H1 (cell line): ENCODE results near the gene NPY5R. TPM values are rescaled to one million over a fixed set of nuclear protein-coding genes. Genes with fewer than 3 reads are reported as not detected.

Experiments used
- CREB1 ChIP-seq: IDR thresholded peaks from 2 replicates; pipeline ENCODE4 v1.6.1; 2012; ENCODE audit warnings: inconsistent platforms
- PHF8 ChIP-seq: fragments of 200-600 bp; sonication (generic); conservative IDR thresholded peaks from 2 replicates; pipeline ENCODE4 v1.7.1; 2012; ENCODE audit warnings: low read depth, mild to moderate bottlenecking, inconsistent platforms, low read length, moderate library complexity
- SUZ12 ChIP-seq: fragments of 200-600 bp; sonication (generic); IDR thresholded peaks from 2 replicates; pipeline ENCODE4 v1.6.1; 2012; ENCODE audit warnings: mild to moderate bottlenecking, inconsistent platforms, low read length, moderate library complexity, mixed read lengths
- TBP ChIP-seq: IDR thresholded peaks from 2 replicates; pipeline ENCODE4 v1.6.1; 2011; ENCODE audit warnings: low read depth, low read length, improper control_type of control experiment
- polyA plus RNA-seq, 7 experiments: library from polyadenylated mRNA; depleted of rRNA in 3 of 7; stranded (reverse) in 5 of 7; unstranded in 2 of 7; fragments of >200 nt in 5 of 7; fragments of 200-250 nt in 2 of 7; gene quantifications; 1 replicate in 5 of 7; 2 replicates in 1 of 7; 4 replicates in 1 of 7; pipeline versions ENCODE4 v1.2.1 to v1.2.3, GENCODE V29; 2011 to 2013; ENCODE audit warnings: missing spikeins in 2 of 7, mixed read lengths in 2 of 7
- total RNA-seq: library from RNA; stranded (reverse); fragmentation: NEBNext Ultra II Directional; extraction: Animal tissue kit (Norgen Biotek cat#: 25700); gene quantifications from 2 replicates; pipeline ENCODE4 v1.2.1, GENCODE V29; 2021

Gene NPY5R
- total and polyA plus RNA-seq, 2 of the 8 experiments (the other 6 are each of a cell fraction or from before 2014, with no cell fraction given) = 1.5 to 1.9 TPM

- no peak for TF ChIP-seq PHF8
- TF ChIP-seq CREB1 = no peak
- TF ChIP-seq TBP = no peak
- TF ChIP-seq SUZ12 = no peak
These were observed 52.1 kb downstream of the NPY5R start (continued) for GRCh38 chr4:163395758-163396157.
